SK-N-SH (cell line): ENCODE results near the gene NT5DC3. TPM values are rescaled to one million over a fixed set of nuclear protein-coding genes. Genes with fewer than 3 reads are reported as not detected.

Experiments used
- CTCF ChIA-PET: fragments of 300-600, 350-600 bp; formaldehyde crosslinking; extraction: SDS; loops from one replicate; lab custom pipeline; 2021; lab: Yijun Ruan, JAX
- POLR2A ChIA-PET: fragments of 350-600 bp; sonication (Branson Sonifier 250); formaldehyde crosslinking; extraction: SDS; loops from one replicate; lab custom pipeline; 2020; ENCODE audit warnings: antibody characterized with exemption, inconsistent platforms; lab: Yijun Ruan, JAX
- DNase-seq: peaks from one replicate; pipeline ENCODE4 v3.0.0; 2012
- H2AFZ ChIP-seq: fragments of 200-600 bp; sonication (generic); 2 replicates; pipeline ENCODE4 v1.8.1; 2016; ENCODE audit warnings: antibody characterized with exemption, mild to moderate bottlenecking, low read depth
- H3F3A ChIP-seq: fragments of 200-600 bp; sonication (generic); replicated peaks from 2 replicates; pipeline ENCODE3; 2016; ENCODE audit warnings: antibody characterized with exemption, mild to moderate bottlenecking; ENCODE audit not compliant: insufficient read depth
- H3K27ac ChIP-seq, 2 experiments: fragments of 200-500 bp in 1 of 2; fragments of 200-600 bp in 1 of 2; sonication (Bioruptor generic) in 1 of 2; sonication (generic), shearing (Covaris generic) in 1 of 2; 2 replicates each; pipeline versions ENCODE4 v1.5.1 to v1.6.1; 2014 to 2016; ENCODE audit warnings: low read depth in 2 of 2, inconsistent platforms in 1 of 2, low read length in 1 of 2, mild to moderate bottlenecking in 1 of 2, mixed read lengths in 1 of 2
- H3K27me3 ChIP-seq: fragments of 200-600 bp; sonication (generic), shearing (Covaris generic); 2 replicates; pipeline ENCODE4 v1.6.1; 2016; ENCODE audit warnings: mixed run types; ENCODE audit not compliant: insufficient read depth
- H3K36me3 ChIP-seq, 2 experiments: fragments of 200-500 bp in 1 of 2; fragments of 200-600 bp in 1 of 2; sonication (Bioruptor generic) in 1 of 2; sonication (generic) in 1 of 2; replicated peaks in 1 of 2; 2 replicates each; pipeline versions ENCODE3 to v1.5.1; 2014 to 2016; ENCODE audit warnings: low read length in 1 of 2, mild to moderate bottlenecking in 1 of 2; ENCODE audit not compliant: insufficient read depth in 2 of 2, control insufficient read depth in 1 of 2
- H3K4me1 ChIP-seq, 2 experiments: fragments of 200-500 bp in 1 of 2; fragments of 200-600 bp in 1 of 2; sonication (Bioruptor generic) in 1 of 2; sonication (generic), shearing (Covaris generic) in 1 of 2; 2 replicates each; pipeline versions ENCODE4 v1.5.1 to v1.6.1; 2014 to 2016; ENCODE audit warnings: low read depth in 1 of 2, low read length in 1 of 2, mixed run types in 1 of 2; ENCODE audit not compliant: insufficient read depth in 2 of 2, control insufficient read depth in 1 of 2
- H3K4me2 ChIP-seq: fragments of 200-600 bp; sonication (generic), shearing (Covaris generic); 2 replicates; pipeline ENCODE4 v1.6.1; 2017; ENCODE audit warnings: mixed run types
- H3K4me3 ChIP-seq, 2 experiments: fragments of 200-500 bp in 1 of 2; fragments of 200-600 bp in 1 of 2; sonication (Bioruptor generic) in 1 of 2; sonication (generic), shearing (Covaris generic) in 1 of 2; 2 replicates each; pipeline versions ENCODE4 v1.5.1 to v1.8.1; 2014 to 2016; ENCODE audit warnings: low read depth in 2 of 2, inconsistent platforms in 1 of 2, low read length in 1 of 2, mild to moderate bottlenecking in 1 of 2, mixed read lengths in 1 of 2, moderate library complexity in 1 of 2
- H3K79me2 ChIP-seq: fragments of 200-600 bp; sonication (generic); 2 replicates; pipeline ENCODE4 v1.8.1; 2017; ENCODE audit warnings: mild to moderate bottlenecking; ENCODE audit not compliant: insufficient read depth
- H3K9ac ChIP-seq: fragments of 200-600 bp; sonication (generic); 2 replicates; pipeline ENCODE4 v1.6.1; 2017; ENCODE audit warnings: mixed run types
- H3K9me2 ChIP-seq: fragments of 200-600 bp; sonication (generic); 2 replicates; pipeline ENCODE4 v1.6.1; 2017; ENCODE audit warnings: mixed run types
- H3K9me3 ChIP-seq: fragments of 200-600 bp; sonication (generic); 2 replicates; pipeline ENCODE4 v1.6.1; 2017; ENCODE audit warnings: mixed run types, mild to moderate bottlenecking, moderate library complexity
- H4K20me1 ChIP-seq: fragments of 200-600 bp; sonication (generic); 2 replicates; pipeline ENCODE4 v1.6.1; 2017; ENCODE audit warnings: mild to moderate bottlenecking, mixed run types; ENCODE audit not compliant: insufficient read depth
- CTCF ChIP-seq: fragments of 200-600 bp; sonication (generic); IDR thresholded peaks from 2 replicates; pipeline ENCODE4 v1.6.1; 2017; ENCODE audit warnings: antibody characterized with exemption, mild to moderate bottlenecking, moderate library complexity
- FOSL2 ChIP-seq: IDR thresholded peaks from 2 replicates; pipeline ENCODE4 v1.4.0; 2012; ENCODE audit warnings: low read depth, mild to moderate bottlenecking, moderate library complexity, borderline replicate concordance
- FOXM1 ChIP-seq: IDR thresholded peaks from 2 replicates; pipeline ENCODE4 v1.4.0; 2012; ENCODE audit warnings: low read depth, mild to moderate bottlenecking
- JUND ChIP-seq: IDR thresholded peaks from 2 replicates; pipeline ENCODE4 v1.4.0; 2012
- MXI1 ChIP-seq: IDR thresholded peaks from 2 replicates; pipeline ENCODE4 v1.6.1; 2012; ENCODE audit warnings: mild to moderate bottlenecking, low read depth, low read length, improper control_type of control experiment
- NRF1 ChIP-seq: IDR thresholded peaks from 2 replicates; pipeline ENCODE4 v1.6.1; 2012; ENCODE audit warnings: low read depth, mild to moderate bottlenecking, low read length
- RCOR1 ChIP-seq: fragments of 150-350 bp; IDR thresholded peaks from 2 replicates; pipeline ENCODE4 v1.6.1; 2017; ENCODE audit warnings: antibody characterized with exemption, low read length
- REST ChIP-seq: IDR thresholded peaks from 2 replicates; pipeline ENCODE4 v1.6.1; 2012; ENCODE audit warnings: mild to moderate bottlenecking, low read depth, low read length, moderate library complexity
- RXRA ChIP-seq: IDR thresholded peaks from 2 replicates; pipeline ENCODE4 v1.4.0; 2012; ENCODE audit warnings: low read depth, mild to moderate bottlenecking, borderline replicate concordance
- SMC3 ChIP-seq: IDR thresholded peaks from 2 replicates; pipeline ENCODE4 v1.6.1; 2012; ENCODE audit warnings: low read depth, low read length, improper control_type of control experiment
- USF1 ChIP-seq: IDR thresholded peaks from 2 replicates; pipeline ENCODE4 v1.4.0; 2012; ENCODE audit warnings: low read depth, borderline replicate concordance
- WGBS: methylation state at CpG from one replicate; pipeline ENCODE4 v1.1.6; 2017; ENCODE audit warnings: low lambda C conversion rate; 5-methylcytosine and 5-hydroxymethylcytosine counted together
- polyA plus RNA-seq, 3 experiments: library from polyadenylated mRNA; depleted of rRNA; stranded (reverse); fragments of >200 nt; gene quantifications; 2 replicates each; pipeline ENCODE4 v1.2.3, GENCODE V29; 2012

Gene NT5DC3
- polyA plus RNA-seq, 1 of the 3 experiments (the other 2 are of a cell fraction), result 11.0 TPM

- no peak overlapping the region for H2AFZ ChIP-seq
- peaks cover 0 to 6% of the 10 kb centered on the region in 2 experiments; a peak in 2 of 4 replicates for H3K4me1 ChIP-seq
- no peaks in the 10 kb centered on the region for H4K20me1 ChIP-seq
- H3K36me3 ChIP-seq, result no peaks in the 10 kb centered on the region
- no peak overlapping the region for H3K4me2 ChIP-seq
- H3K4me3 ChIP-seq, result no peak overlapping the region
- no peak for DNase-seq
- ChIA-PET CTCF (interaction anchor here (3.3 kb wide), 1 partner anchor 11 kb away, joined by 14 read pairs; no protein-coding TSS in a partner anchor), POLR2A (no interaction called here)
- no peak for TF ChIP-seq FOXM1
- no peak for TF ChIP-seq USF1
- no peaks in the 10 kb centered on the region for H3K9me3 ChIP-seq
- H3K27me3 ChIP-seq, result no peaks in the 10 kb centered on the region
- no peaks in the 10 kb centered on the region for H3F3A ChIP-seq
- no peak overlapping the region for H3K9ac ChIP-seq
- H3K9me2 ChIP-seq, result peaks cover 3% of the 10 kb centered on the region; the same call in 1 of the 2 replicates
- H3K79me2 ChIP-seq, result no peaks in the 10 kb centered on the region
- 0% methylated on average over 1 of the region's 1 CpG for WGBS
- H3K27ac ChIP-seq, result no peak overlapping the region
Measured at GRCh38 chr12:103875666-103876065, 34.6 kb upstream of the NT5DC3 start.

- Histone ChIP-seq H3K4me1 (no peaks in the 10 kb centered on the region; a peak in 1 of 4 replicates), H3K36me3 (no peaks in the 10 kb centered on the region), H3F3A (no peaks in the 10 kb centered on the region), H3K9ac (no peak overlapping the region), H3K9me2 (peaks cover 3% of the 10 kb centered on the region; the same call in 1 of the 2 replicates), H3K27me3 (no peaks in the 10 kb centered on the region), H3K4me3 (no peak overlapping the region), H3K27ac (peak overlapping the region in 1 of 2 experiments; percentile 17; a peak in 1 of 4 replicates), H2AFZ (no peak overlapping the region), H3K9me3 (no peaks in the 10 kb centered on the region), H3K79me2 (no peaks in the 10 kb centered on the region), H4K20me1 (no peaks in the 10 kb centered on the region), H3K4me2 (no peak overlapping the region)
- CTCF ChIA-PET, result interaction anchor here (0.6 to 1.1 kb wide), 3 partner anchors 10 to 1213 kb away, joined by 3 read pairs; no protein-coding TSS in a partner anchor
- TF ChIP-seq SMC3 (no peak), RCOR1 (no peak), JUND (0 out of 2 replicates have a peak, but pooled peaks have one; percentile 25), CTCF (no peak), MXI1 (no peak), RXRA (no peak), REST (no peak), NRF1 (no peak), FOSL2 (no peak)
- POLR2A ChIA-PET, result no interaction called here
- no peak for DNase-seq
Measured at GRCh38 chr12:103868215-103868614, 27.2 kb upstream of the NT5DC3 start.
